Keratinocyte (primary cell): Measurements from ENCODE around the gene FOXD2. TPM values are rescaled to one million over a fixed set of nuclear protein-coding genes. Genes with fewer than 3 reads are reported as not detected.

Source experiments
- DNase-seq: peaks from one replicate; pipeline ENCODE4 v3.0.0-alpha.2; 2011; ENCODE audit warnings: low read depth, missing footprints, low spot score
- FAIRE-seq: peaks from 2 replicates; lab custom pipeline; 2011; peaks lifted over from hg19 to GRCh38; lab: Jason Lieb, UNC
- H2AFZ ChIP-seq: 2 replicates; pipeline ENCODE4 v1.6.0; 2012; ENCODE audit warnings: low read length, control low read depth, inconsistent platforms; ENCODE audit not compliant: control insufficient read depth
- H3K27ac ChIP-seq: 2 replicates; pipeline ENCODE4 v1.5.1; 2011; ENCODE audit warnings: low read length; ENCODE audit not compliant: control insufficient read depth, insufficient read depth
- H3K27me3 ChIP-seq: 3 replicates; pipeline ENCODE4 v1.6.0; 2011; ENCODE audit warnings: low read length; ENCODE audit not compliant: control insufficient read depth, insufficient read depth; ENCODE audit errors: extremely low read depth
- H3K36me3 ChIP-seq, 2 experiments: 2 replicates in 1 of 2; 3 replicates in 1 of 2; pipeline ENCODE4 v1.5.1; 2011; ENCODE audit warnings: low read length in 2 of 2, mild to moderate bottlenecking in 1 of 2; ENCODE audit not compliant: control insufficient read depth in 2 of 2, insufficient read depth in 2 of 2; ENCODE audit errors: extremely low read depth in 1 of 2
- H3K4me1 ChIP-seq: 3 replicates; pipeline ENCODE4 v1.5.1; 2011; ENCODE audit warnings: low read length; ENCODE audit not compliant: control insufficient read depth, insufficient read depth; ENCODE audit errors: extremely low read depth
- H3K4me2 ChIP-seq: 3 replicates; pipeline ENCODE4 v1.6.0; 2011; ENCODE audit warnings: low read depth, low read length; ENCODE audit not compliant: control insufficient read depth, insufficient read depth; ENCODE audit errors: extremely low read depth
- H3K4me3 ChIP-seq, 3 experiments: fragments of 200-600 bp in 1 of 3; sonication (generic) in 1 of 3; 2 replicates in 2 of 3; 3 replicates in 1 of 3; pipeline ENCODE4 v1.5.1; 2011 to 2016; ENCODE audit warnings: low read length in 3 of 3, mild to moderate bottlenecking in 3 of 3, control low read depth in 2 of 3, inconsistent platforms in 1 of 3, low read depth in 1 of 3, mixed read lengths in 1 of 3, mixed run types in 1 of 3, moderate library complexity in 1 of 3; ENCODE audit not compliant: control insufficient read depth in 2 of 3, insufficient read depth in 2 of 3; ENCODE audit errors: extremely low read depth in 1 of 3
- H3K79me2 ChIP-seq: 2 replicates; pipeline ENCODE4 v1.6.0; 2012; ENCODE audit warnings: low read length; ENCODE audit not compliant: control insufficient read depth, insufficient read depth
- H3K9ac ChIP-seq: 3 replicates; pipeline ENCODE4 v1.6.0; 2011; ENCODE audit warnings: low read length; ENCODE audit not compliant: control insufficient read depth, insufficient read depth; ENCODE audit errors: extremely low read depth
- H3K9me1 ChIP-seq: 3 replicates; pipeline ENCODE4 v1.6.0; 2011; ENCODE audit warnings: low read length; ENCODE audit not compliant: control insufficient read depth, insufficient read depth; ENCODE audit errors: extremely low read depth
- H3K9me3 ChIP-seq: 2 replicates; pipeline ENCODE4 v1.5.1; 2012; ENCODE audit warnings: low read depth, low read length; ENCODE audit not compliant: control insufficient read depth
- H4K20me1 ChIP-seq: 3 replicates; pipeline ENCODE4 v1.6.0; 2011; ENCODE audit warnings: low read length; ENCODE audit not compliant: control insufficient read depth, insufficient read depth; ENCODE audit errors: extremely low read depth
- CTCF ChIP-seq, 3 experiments: IDR thresholded peaks in 1 of 3; conservative IDR thresholded peaks in 1 of 3; optimal IDR thresholded peaks in 1 of 3; 2 replicates in 2 of 3; 3 replicates in 1 of 3; pipeline versions ENCODE3 to v1.5.1; 2011; ENCODE audit warnings: low read length in 3 of 3, mild to moderate bottlenecking in 3 of 3, moderate library complexity in 2 of 3, control low read depth in 1 of 3, inconsistent platforms in 1 of 3; ENCODE audit not compliant: insufficient read depth in 2 of 3; ENCODE audit errors: extremely low read depth in 1 of 3
- EZH2 ChIP-seq: IDR thresholded peaks from one replicate; pipeline ENCODE4 v1.6.1; 2012; ENCODE audit warnings: inconsistent platforms, mild to moderate bottlenecking, low read length, moderate library complexity
- dilution Hi-C: fragments of 300-500 bp; cut with MboI; formaldehyde crosslinking; loops from one replicate; pipeline ENCODE4 v1.7.0; 2020; ENCODE audit warnings: low sequenced_read_pairs; ENCODE audit not compliant: extremely low pct_ligation_motif_present
- polyA plus RNA-seq, 5 experiments: library from polyadenylated mRNA; depleted of rRNA in 3 of 5; stranded (reverse) in 3 of 5; stranded (forward) in 1 of 5; unstranded in 1 of 5; fragments of >200 nt; gene quantifications; 1 replicate in 1 of 5; 2 replicates in 3 of 5; 3 replicates in 1 of 5; pipeline versions ENCODE4 v1.2.1 to v1.2.3, GENCODE V29; 2011 to 2012; ENCODE audit warnings: missing spikeins in 2 of 5, low read depth in 1 of 5, low replicate concordance in 1 of 5

Gene FOXD2
- polyA plus RNA-seq, 1 donor (not counting 4 experiments of a cell fraction or from before 2014, with no cell fraction given), result 0.04 TPM

GRCh38 chr1:47468709-47469389 is 31.0 kb downstream of the FOXD2 start:
- no peak overlapping the region for H3K4me3 ChIP-seq
- dilution Hi-C loops, result no loop called here

DNA sequence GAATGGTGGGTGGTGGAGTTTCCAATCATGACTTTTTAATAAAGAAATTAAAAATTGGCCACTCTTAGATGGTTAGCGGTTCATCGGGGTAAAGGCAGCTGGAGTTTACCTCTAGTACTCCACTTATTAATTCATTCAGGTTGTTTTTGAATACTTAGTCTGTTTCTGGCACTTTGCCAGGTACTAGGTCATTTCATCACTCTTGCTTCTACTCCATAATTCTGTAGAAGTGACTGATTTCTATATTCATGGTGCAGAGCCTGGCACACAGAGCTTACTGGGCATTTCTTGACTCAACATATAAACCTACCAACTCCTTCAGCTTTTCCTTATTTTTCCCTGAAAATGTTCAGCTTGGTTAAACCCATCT is 31.5 kb downstream of the FOXD2 start:
- dilution Hi-C loops, result no loop called here
- Histone ChIP-seq H3K4me1 (no peaks in the 10 kb centered on the region), H3K36me3 (no peaks in the 10 kb centered on the region), H3K9me1 (no peaks in the 10 kb centered on the region), H3K9ac (no peak overlapping the region), H3K27ac (no peak overlapping the region), H3K4me3 (no peak overlapping the region), H3K27me3 (no peaks in the 10 kb centered on the region), H3K9me3 (no peaks in the 10 kb centered on the region), H4K20me1 (no peaks in the 10 kb centered on the region), H3K4me2 (no peak overlapping the region), H2AFZ (no peak overlapping the region), H3K79me2 (no peaks in the 10 kb centered on the region)
- DNase-seq (no peak), FAIRE-seq (no peak)
- TF ChIP-seq CTCF (optimal IDR thresholded peaks at IDR 0.05 in 1 of 3, IDR thresholded peaks at IDR 0.05 in 1 of 3, conservative IDR thresholded peaks at IDR 0.05 in 1 of 3; ENCODE audit: extremely low read depth in 1 of 3, insufficient read depth in 2 of 3, low read length in 3 of 3), result no peak
- TF ChIP-seq EZH2, result no peak

More at GRCh38 chr1:47468709-47469389, 31.0 kb downstream of the FOXD2 start:
- no peaks in the 10 kb centered on the region for H3K79me2 ChIP-seq
- H3K4me1 ChIP-seq, result no peaks in the 10 kb centered on the region
- H3K9me1 ChIP-seq, result no peaks in the 10 kb centered on the region
- H2AFZ ChIP-seq, result no peak overlapping the region
- H3K9ac ChIP-seq, result no peak overlapping the region
- H4K20me1 ChIP-seq, result no peaks in the 10 kb centered on the region
- no peak for FAIRE-seq
- no peak for TF ChIP-seq CTCF (optimal IDR thresholded peaks at IDR 0.05 in 1 of 3, IDR thresholded peaks at IDR 0.05 in 1 of 3, conservative IDR thresholded peaks at IDR 0.05 in 1 of 3; ENCODE audit: extremely low read depth in 1 of 3, insufficient read depth in 2 of 3, low read length in 3 of 3)
- TF ChIP-seq EZH2, result no peak
- H3K27ac ChIP-seq, result no peak overlapping the region
- DNase-seq, result no peak
- H3K4me2 ChIP-seq, result no peak overlapping the region
- no peaks in the 10 kb centered on the region for H3K9me3 ChIP-seq
- H3K36me3 ChIP-seq, result no peaks in the 10 kb centered on the region
- H3K27me3 ChIP-seq, result no peaks in the 10 kb centered on the region
